HEK293T (cell line): ENCODE measurements around the gene GPR17.

Experiments used
- CTCF ChIA-PET: fragments of 350-600 bp; formaldehyde crosslinking; extraction: SDS; loops from one replicate; lab custom pipeline; 2021; ENCODE audit warnings: antibody characterized with exemption, inconsistent platforms; lab: Yijun Ruan, JAX
- POLR2A ChIA-PET: fragments of 350-600 bp; formaldehyde crosslinking; extraction: SDS; loops from one replicate; lab custom pipeline; 2020; ENCODE audit warnings: antibody characterized with exemption, inconsistent platforms; lab: Yijun Ruan, JAX
- DNase-seq: peaks from one replicate; pipeline ENCODE4 v3.0.0; 2012; ENCODE audit warnings: mixed read lengths; ENCODE audit errors: extremely low spot score
- ARNT ChIP-seq: fragments of 450-650 bp; IDR thresholded peaks from 2 replicates; pipeline ENCODE4 v1.6.1; 2017; ENCODE audit warnings: mild to moderate bottlenecking
- BHLHE40 ChIP-seq: fragments of 450-650 bp; IDR thresholded peaks from 2 replicates; pipeline ENCODE4 v1.6.1; 2016; ENCODE audit warnings: mild to moderate bottlenecking, moderate library complexity, borderline replicate concordance
- CTBP1 ChIP-seq: fragments of 450-650 bp; IDR thresholded peaks from 2 replicates; pipeline ENCODE4 v1.6.1; 2016; ENCODE audit warnings: borderline replicate concordance
- ELF4 ChIP-seq: fragments of 450-650 bp; IDR thresholded peaks from 2 replicates; pipeline ENCODE4 v1.6.1; 2017; ENCODE audit warnings: antibody characterized with exemption
- FOXA1 ChIP-seq: fragments of 450-650 bp; IDR thresholded peaks from 2 replicates; pipeline ENCODE4 v1.6.1; 2016; ENCODE audit warnings: mild to moderate bottlenecking
- FOXK2 ChIP-seq: fragments of 450-650 bp; IDR thresholded peaks from 2 replicates; pipeline ENCODE4 v1.6.1; 2016; ENCODE audit warnings: mild to moderate bottlenecking
- FOXM1 ChIP-seq: fragments of 450-650 bp; IDR thresholded peaks from 2 replicates; pipeline ENCODE4 v1.6.1; 2017; ENCODE audit warnings: mild to moderate bottlenecking, borderline replicate concordance
- HDGF ChIP-seq: fragments of 450-650 bp; IDR thresholded peaks from 2 replicates; pipeline ENCODE4 v1.6.1; 2017; ENCODE audit warnings: antibody characterized with exemption, borderline replicate concordance
- L3MBTL2 ChIP-seq: fragments of 450-650 bp; conservative IDR thresholded peaks from 2 replicates; pipeline ENCODE4 v1.6.1; 2016; ENCODE audit warnings: mild to moderate bottlenecking
- LEF1 ChIP-seq: fragments of 450-650 bp; IDR thresholded peaks from 2 replicates; pipeline ENCODE4 v1.6.1; 2017; ENCODE audit warnings: mild to moderate bottlenecking, borderline replicate concordance
- NFRKB ChIP-seq: fragments of 450-650 bp; IDR thresholded peaks from 2 replicates; pipeline ENCODE4 v1.6.1; 2016; ENCODE audit warnings: mild to moderate bottlenecking, moderate library complexity
- PKNOX1 ChIP-seq: fragments of 450-650 bp; IDR thresholded peaks from 2 replicates; pipeline ENCODE4 v1.6.1; 2016
- SP1 ChIP-seq: fragments of 450-650 bp; IDR thresholded peaks from 2 replicates; pipeline ENCODE4 v1.6.1; 2017
- SUZ12 ChIP-seq: fragments of 450-650 bp; IDR thresholded peaks from 2 replicates; pipeline ENCODE4 v1.6.1; 2016; ENCODE audit warnings: mild to moderate bottlenecking
- TARDBP ChIP-seq: fragments of 450-650 bp; IDR thresholded peaks from 2 replicates; pipeline ENCODE4 v1.6.1; 2016
- ZNF384 ChIP-seq: fragments of 450-650 bp; IDR thresholded peaks from 2 replicates; pipeline ENCODE4 v1.6.1; 2016

Gene GPR17

GRCh38 chr2:127658146-127658545 is 12.2 kb downstream of the GPR17 start:
- no peak for DNase-seq
- POLR2A ChIA-PET = no interaction called here
- TF ChIP-seq HDGF (no peak), CTBP1 (no peak), ZNF384 (no peak), BHLHE40 (no peak), SUZ12 (no peak), FOXA1 (no peak), FOXM1 (no peak), SP1 (no peak), FOXK2 (no peak)
- CTCF ChIA-PET = no interaction called here

GRCh38 chr2:127658641-127659407 is 12.9 kb downstream of the GPR17 start:
- no peak for DNase-seq
- no peak for TF ChIP-seq L3MBTL2
- no peak for TF ChIP-seq PKNOX1
- no peak for TF ChIP-seq BHLHE40
- TF ChIP-seq LEF1 = no peak
- TF ChIP-seq TARDBP = no peak
- TF ChIP-seq CTBP1 = no peak
- TF ChIP-seq NFRKB = no peak
- no peak for TF ChIP-seq FOXM1
- TF ChIP-seq FOXA1 = no peak
- TF ChIP-seq ELF4 = no peak
- no peak for TF ChIP-seq SP1
- CTCF ChIA-PET = no interaction called here
- POLR2A ChIA-PET = no interaction called here

- CTCF ChIA-PET = interaction anchor here (1.0 kb wide), 1 partner anchor 10 kb away, joined by 3 read pairs; no protein-coding TSS in a partner anchor
These were observed 13.7 kb downstream of the GPR17 start for GRCh38 chr2:127659408-127660290.

GRCh38 chr2:127660291-127660578 is 14.3 kb downstream of the GPR17 start:
- TF ChIP-seq FOXM1 = no peak
- TF ChIP-seq ZNF384 = no peak
- TF ChIP-seq NFRKB = no peak
- TF ChIP-seq CTBP1 = no peak
- TF ChIP-seq ARNT = no peak
- no peak for TF ChIP-seq HDGF
- no peak for DNase-seq
- ChIA-PET CTCF (interaction anchor here (1.0 kb wide), 1 partner anchor 10 kb away, joined by 3 read pairs; no protein-coding TSS in a partner anchor), POLR2A (no interaction called here)

More at GRCh38 chr2:127659408-127660290, 13.7 kb downstream of the GPR17 start:
- TF ChIP-seq ZNF384 (no peak), ELF4 (no peak), CTBP1 (no peak), FOXA1 (no peak), HDGF (no peak), SP1 (no peak), NFRKB (no peak), ARNT (no peak), FOXK2 (no peak), PKNOX1 (no peak), FOXM1 (no peak)
- POLR2A ChIA-PET = no interaction called here
- DNase-seq = no peak

- TF ChIP-seq SP1 (no peak), L3MBTL2 (no peak), FOXM1 (no peak), FOXK2 (no peak), NFRKB (no peak), BHLHE40 (no peak), SUZ12 (no peak), PKNOX1 (no peak), FOXA1 (no peak), HDGF (no peak), LEF1 (no peak), CTBP1 (no peak), ARNT (no peak), ZNF384 (no peak)
- no peak for DNase-seq
- POLR2A ChIA-PET = no interaction called here
- CTCF ChIA-PET = no interaction called here
These were observed 15.2 kb downstream of the GPR17 start for GRCh38 chr2:127661072-127661649.
